HepG2 (cell line): ENCODE data around the gene ANKS4B. TPM values are rescaled to one million over a fixed set of nuclear protein-coding genes. Genes with fewer than 3 reads are reported as not detected.

Source experiments
- HIVEP1 ChIP-seq: sonication (generic); formaldehyde crosslinking; IDR thresholded peaks from 2 replicates; pipeline ENCODE4 v1.4.0; 2020; ENCODE audit warnings: mild to moderate bottlenecking, missing genetic modification reagents
- KDM6A ChIP-seq: IDR thresholded peaks from 2 replicates; pipeline ENCODE4 v1.6.1; 2016; ENCODE audit warnings: low read depth
- KLF16 ChIP-seq, 2 experiments: sonication (generic) in 1 of 2; formaldehyde crosslinking in 1 of 2; IDR thresholded peaks; 2 replicates each; pipeline versions ENCODE4 v1.6.1 to v1.8.0; 2016 to 2023; ENCODE audit warnings: missing genetic modification reagents in 2 of 2, missing compliant biosample characterization in 1 of 2
- MEIS2 ChIP-seq: sonication (generic); formaldehyde crosslinking; IDR thresholded peaks from 2 replicates; pipeline ENCODE4 v1.9.0; 2021; ENCODE audit warnings: mild to moderate bottlenecking, missing genetic modification reagents
- MIXL1 ChIP-seq: IDR thresholded peaks from 2 replicates; pipeline ENCODE4 v1.6.1; 2016
- PHF5A ChIP-seq: IDR thresholded peaks from one replicate; pipeline ENCODE4 v1.6.1; 2018; ENCODE audit warnings: low read depth, missing genetic modification reagents; ENCODE audit not compliant: unreplicated experiment
- RBM22 ChIP-seq: fragments of 200-400 bp; formaldehyde crosslinking; optimal IDR thresholded peaks from 2 replicates; pipeline ENCODE3; 2017; ENCODE audit warnings: mild to moderate bottlenecking, low read length, moderate library complexity
- RORA ChIP-seq: sonication (generic); formaldehyde crosslinking; IDR thresholded peaks from 2 replicates; pipeline ENCODE4 v1.5.0; 2020; ENCODE audit warnings: mild to moderate bottlenecking, missing genetic modification reagents, moderate library complexity
- SNAPC4 ChIP-seq: sonication (generic); formaldehyde crosslinking; IDR thresholded peaks from 2 replicates; pipeline ENCODE4 v1.4.0; 2020; ENCODE audit warnings: mild to moderate bottlenecking, missing genetic modification reagents
- SOX6 ChIP-seq, 2 experiments: fragments of 450-650 bp in 1 of 2; sonication (generic) in 1 of 2; formaldehyde crosslinking in 1 of 2; IDR thresholded peaks; 2 replicates each; pipeline versions ENCODE4 v1.4.0 to v1.6.1; 2017 to 2020; ENCODE audit warnings: antibody characterized with exemption in 1 of 2, mild to moderate bottlenecking in 1 of 2, missing genetic modification reagents in 1 of 2
- SP1 ChIP-seq, 2 experiments: fragments of 450-650 bp in 1 of 2; sonication (generic) in 1 of 2; formaldehyde crosslinking in 1 of 2; IDR thresholded peaks; 2 replicates each; pipeline versions ENCODE4 v1.4.0 to v1.6.1; 2016 to 2020; ENCODE audit warnings: missing genetic modification reagents in 1 of 2
- SRSF9 ChIP-seq: fragments of 200-400 bp; formaldehyde crosslinking; IDR thresholded peaks from 2 replicates; pipeline ENCODE4 v1.6.1; 2018; ENCODE audit warnings: borderline replicate concordance, mild to moderate bottlenecking, low read depth, low read length; ENCODE audit not compliant: insufficient read depth, poor library complexity, severe bottlenecking
- ZBED4 ChIP-seq: sonication (generic); formaldehyde crosslinking; IDR thresholded peaks from 2 replicates; pipeline ENCODE4 v1.4.0; 2020; ENCODE audit warnings: missing genetic modification reagents, borderline replicate concordance
- ZNF670 ChIP-seq: sonication (generic); formaldehyde crosslinking; IDR thresholded peaks from 2 replicates; pipeline ENCODE4 v1.8.0; 2022; ENCODE audit warnings: mild to moderate bottlenecking, missing genetic modification reagents, borderline replicate concordance
- polyA plus RNA-seq, 8 experiments: library from polyadenylated mRNA; depleted of rRNA in 3 of 8; stranded (reverse) in 7 of 8; unstranded in 1 of 8; fragments of >200 nt; fragmentation: Illumina TruSeq in 4 of 8; extraction: Trizol in 4 of 8; gene quantifications; 2 replicates each; pipeline versions ENCODE4 v1.2.1 to v1.2.3, GENCODE V29; 2011 to 2016; ENCODE audit warnings: low read depth in 4 of 8, missing spikeins in 1 of 8, mixed read lengths in 1 of 8; ENCODE audit not compliant: insufficient read depth in 1 of 8
- total RNA-seq, 5 experiments: library from RNA; depleted of rRNA; stranded (reverse); fragments of >200 nt; fragmentation: Illumina TruSeq; extraction: Trizol; gene quantifications; 2 replicates each; pipeline ENCODE4 v1.2.3, GENCODE V29; 2016; ENCODE audit warnings: low read depth in 1 of 5
- TF ChIP-seq, protein P1 (sequence below): sonication (generic); formaldehyde crosslinking; IDR thresholded peaks from 2 replicates; pipeline ENCODE4 v1.4.0; 2020; ENCODE audit warnings: missing genetic modification reagents, mild to moderate bottlenecking, borderline replicate concordance

Gene ANKS4B
- total and polyA plus RNA-seq, 2 of the 13 experiments (the other 11 are each of a cell fraction or from before 2014, with no cell fraction given): 6.5 to 30.0 TPM

DNA sequence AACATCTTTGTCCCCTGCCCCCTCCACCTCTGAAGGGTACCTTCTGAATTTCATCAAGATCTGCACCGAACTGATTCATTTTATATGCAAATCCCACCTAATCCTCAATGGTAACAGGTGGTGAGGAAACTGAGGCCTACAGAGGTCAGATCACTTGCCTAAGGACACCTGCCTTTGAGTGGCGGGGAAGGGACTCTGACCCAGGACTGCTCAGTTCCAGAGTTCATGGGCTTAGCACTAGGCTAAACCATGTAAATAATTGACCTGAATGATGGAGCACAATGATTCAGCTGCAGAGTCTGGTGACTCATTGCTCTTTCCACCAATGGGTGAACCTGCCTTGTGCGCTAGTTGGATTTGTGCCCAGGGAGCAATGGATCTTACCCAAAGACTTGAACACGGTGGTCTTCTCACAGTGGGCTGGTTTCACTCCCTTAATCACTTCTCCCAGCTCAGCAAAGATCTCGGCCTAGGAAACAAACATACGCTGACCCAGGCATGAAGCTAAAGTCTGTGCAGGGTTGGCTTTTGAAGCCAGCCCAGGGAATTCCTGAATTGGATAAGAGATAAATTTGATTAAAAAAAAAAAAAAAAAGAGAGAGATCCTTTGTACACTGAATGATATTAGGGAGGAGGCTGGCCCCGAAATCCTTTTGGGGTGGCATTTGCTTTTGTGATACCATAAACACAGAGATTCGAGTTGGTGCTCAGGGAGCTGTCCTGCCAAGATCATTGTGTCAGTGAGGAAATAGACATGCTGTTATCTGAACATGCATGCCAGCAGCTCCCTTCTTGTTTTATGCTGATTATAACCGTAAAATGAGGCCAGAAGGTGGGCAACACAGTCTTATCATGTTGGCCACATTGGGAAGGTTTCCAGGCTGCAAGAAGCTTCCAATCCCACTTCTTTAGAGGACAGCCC is 27.6 kb downstream of the ANKS4B start (continued):
- TF ChIP-seq SP1 (IDR thresholded peaks at IDR 0.05) (no peak), SP1 (CRISPR knock-in tag; IDR thresholded peaks at IDR 0.05) (peak; percentile 40; the same call in 1 of the 2 replicates), SOX6 (IDR thresholded peaks at IDR 0.05) (no peak), SOX6 (CRISPR knock-in tag; IDR thresholded peaks at IDR 0.05) (peak; percentile 95), HIVEP1 (CRISPR knock-in tag) (no peak), MIXL1 (CRISPR knock-in tag) (peak; percentile 97), KLF16 (CRISPR knock-in tag; IDR thresholded peaks at IDR 0.05) (peak in 1 of 2 experiments; percentile 76; a peak in 1 of 4 replicates), MEIS2 (peak; percentile 87), RORA (CRISPR knock-in tag) (no peak), ZNF670 (peak; percentile 21; the same call in 1 of the 2 replicates), SNAPC4 (peak; percentile 71; the same call in 1 of the 2 replicates), PHF5A (CRISPR knock-in tag) (peak; percentile 94), SRSF9 (no peak), RBM22 (no peak), KDM6A (CRISPR knock-in tag) (peak; percentile 94), ZBED4 (CRISPR knock-in tag) (peak; percentile 93; the same call in 1 of the 2 replicates)
- TF ChIP-seq, protein P1, sequence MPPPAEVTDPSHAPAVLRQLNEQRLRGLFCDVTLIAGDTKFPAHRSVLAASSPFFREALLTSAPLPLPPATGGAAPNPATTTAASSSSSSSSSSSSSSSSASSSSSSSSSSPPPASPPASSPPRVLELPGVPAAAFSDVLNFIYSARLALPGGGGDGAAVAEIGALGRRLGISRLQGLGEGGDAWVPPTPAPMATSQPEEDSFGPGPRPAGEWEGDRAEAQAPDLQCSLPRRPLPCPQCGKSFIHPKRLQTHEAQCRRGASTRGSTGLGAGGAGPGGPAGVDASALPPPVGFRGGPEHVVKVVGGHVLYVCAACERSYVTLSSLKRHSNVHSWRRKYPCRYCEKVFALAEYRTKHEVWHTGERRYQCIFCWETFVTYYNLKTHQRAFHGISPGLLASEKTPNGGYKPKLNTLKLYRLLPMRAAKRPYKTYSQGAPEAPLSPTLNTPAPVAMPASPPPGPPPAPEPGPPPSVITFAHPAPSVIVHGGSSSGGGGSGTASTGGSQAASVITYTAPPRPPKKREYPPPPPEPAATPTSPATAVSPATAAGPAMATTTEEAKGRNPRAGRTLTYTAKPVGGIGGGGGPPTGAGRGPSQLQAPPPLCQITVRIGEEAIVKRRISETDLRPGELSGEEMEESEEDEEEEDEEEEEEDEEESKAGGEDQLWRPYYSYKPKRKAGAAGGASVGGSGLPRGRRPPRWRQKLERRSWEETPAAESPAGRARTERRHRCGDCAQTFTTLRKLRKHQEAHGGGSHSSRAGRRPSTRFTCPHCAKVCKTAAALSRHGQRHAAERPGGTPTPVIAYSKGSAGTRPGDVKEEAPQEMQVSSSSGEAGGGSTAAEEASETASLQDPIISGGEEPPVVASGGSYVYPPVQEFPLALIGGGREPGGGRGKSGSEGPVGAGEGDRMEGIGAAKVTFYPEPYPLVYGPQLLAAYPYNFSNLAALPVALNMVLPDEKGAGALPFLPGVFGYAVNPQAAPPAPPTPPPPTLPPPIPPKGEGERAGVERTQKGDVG (CRISPR knock-in tag): no peak
